GM19328 (cell line): ENCODE data around the gene ELMO3.

ENCODE experiments used
- ATAC-seq: cut with Tn5 transposase; IDR thresholded peaks from one replicate; pipeline ENCODE4 v1.9.1; 2021; ENCODE audit warnings: mild to moderate bottlenecking, moderate library complexity; ENCODE audit not compliant: unreplicated experiment

ELMO3 gene

DNA sequence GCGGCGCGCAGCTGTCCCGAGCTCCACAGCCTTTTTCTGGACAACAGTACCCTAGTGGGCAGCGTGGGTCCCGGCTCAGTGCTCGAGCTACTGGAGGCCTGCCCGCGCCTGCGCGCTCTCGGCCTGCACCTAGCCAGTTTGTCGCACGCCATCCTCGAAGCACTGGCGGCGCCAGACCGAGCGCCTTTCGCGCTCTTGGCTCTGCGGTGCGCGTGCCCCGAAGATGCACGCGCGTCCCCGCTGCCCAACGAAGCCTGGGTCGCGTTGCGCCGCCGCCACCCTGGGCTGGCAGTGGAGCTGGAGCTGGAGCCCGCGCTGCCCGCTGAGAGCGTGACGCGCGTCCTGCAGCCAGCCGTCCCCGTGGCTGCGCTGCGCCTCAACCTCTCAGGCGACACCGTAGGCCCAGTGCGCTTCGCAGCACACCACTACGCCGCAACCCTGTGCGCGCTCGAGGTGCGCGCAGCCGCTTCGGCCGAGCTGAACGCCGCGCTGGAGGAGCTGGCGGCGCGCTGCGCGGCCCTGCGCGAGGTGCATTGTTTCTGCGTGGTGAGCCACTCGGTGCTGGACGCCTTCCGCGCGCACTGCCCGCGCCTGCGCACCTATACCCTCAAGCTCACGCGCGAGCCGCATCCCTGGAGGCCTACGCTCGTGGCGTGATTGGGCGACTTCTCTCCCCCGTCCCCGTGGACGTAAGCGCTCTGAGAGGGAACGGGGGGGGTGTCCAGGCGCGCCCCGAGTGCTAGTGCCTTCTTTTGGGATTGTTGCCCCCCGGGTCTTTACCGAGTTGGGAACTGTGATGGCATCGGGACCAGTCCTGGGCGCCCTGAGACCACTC lies 35.5 kb upstream of the ELMO3 start:
- ATAC-seq: no peak

DNA sequence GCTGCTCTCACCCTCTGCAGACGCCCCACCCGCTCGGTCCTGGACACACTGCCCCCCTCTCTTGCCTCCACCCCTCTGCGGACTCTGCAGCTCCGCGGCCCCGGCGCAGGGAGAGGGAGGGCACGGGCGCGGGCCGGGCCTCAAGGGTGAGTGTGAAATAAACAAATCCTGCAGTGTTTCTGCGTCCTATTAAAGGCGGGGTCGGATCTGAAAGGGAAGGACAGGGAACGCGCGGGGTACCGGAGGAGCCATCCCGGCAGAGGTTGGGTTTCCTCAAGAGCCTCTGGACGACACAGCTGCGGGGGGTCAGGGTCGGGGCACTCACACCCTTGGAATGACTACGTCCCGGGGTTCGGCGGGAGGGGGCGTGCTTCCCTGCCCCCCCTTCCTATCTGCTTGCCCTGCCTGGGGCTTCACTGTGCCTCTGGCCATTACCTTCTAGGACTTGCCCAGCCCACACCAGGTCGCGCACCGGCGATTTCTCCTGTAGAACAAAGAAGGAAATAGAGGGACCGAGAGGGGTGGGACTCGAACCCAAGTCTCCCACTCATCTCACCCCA lies 34.9 kb upstream of the ELMO3 start:
- ATAC-seq: no peak

DNA sequence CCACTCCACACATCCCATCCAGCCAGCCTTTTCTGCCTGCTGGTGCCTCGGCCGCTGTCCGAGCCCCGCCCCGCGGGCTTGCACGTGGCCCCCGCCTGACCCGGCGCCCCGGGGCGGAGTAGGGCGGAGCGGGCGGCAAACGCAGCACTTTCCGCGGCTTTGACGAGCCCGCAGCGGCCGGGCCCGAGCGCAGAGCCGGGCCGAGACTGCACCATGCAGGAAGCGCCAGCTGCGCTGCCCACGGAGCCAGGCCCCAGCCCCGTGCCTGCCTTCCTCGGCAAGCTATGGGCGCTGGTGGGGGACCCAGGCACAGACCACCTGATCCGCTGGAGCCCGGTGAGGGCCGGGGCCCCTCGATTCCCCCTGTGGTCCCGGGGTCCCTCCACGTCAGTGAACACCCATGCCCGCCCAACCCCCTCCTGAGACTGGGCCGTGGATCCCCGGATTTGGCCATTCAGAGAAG lies 34.3 kb upstream of the ELMO3 start, which contains the start of gene HSF4:
Gene HSF4 (plus strand): TSS at position 147 of the 463 bp plus-strand sequence. CDS start 67 bp downstream, at position 214.
- ATAC-seq: no peak

DNA sequence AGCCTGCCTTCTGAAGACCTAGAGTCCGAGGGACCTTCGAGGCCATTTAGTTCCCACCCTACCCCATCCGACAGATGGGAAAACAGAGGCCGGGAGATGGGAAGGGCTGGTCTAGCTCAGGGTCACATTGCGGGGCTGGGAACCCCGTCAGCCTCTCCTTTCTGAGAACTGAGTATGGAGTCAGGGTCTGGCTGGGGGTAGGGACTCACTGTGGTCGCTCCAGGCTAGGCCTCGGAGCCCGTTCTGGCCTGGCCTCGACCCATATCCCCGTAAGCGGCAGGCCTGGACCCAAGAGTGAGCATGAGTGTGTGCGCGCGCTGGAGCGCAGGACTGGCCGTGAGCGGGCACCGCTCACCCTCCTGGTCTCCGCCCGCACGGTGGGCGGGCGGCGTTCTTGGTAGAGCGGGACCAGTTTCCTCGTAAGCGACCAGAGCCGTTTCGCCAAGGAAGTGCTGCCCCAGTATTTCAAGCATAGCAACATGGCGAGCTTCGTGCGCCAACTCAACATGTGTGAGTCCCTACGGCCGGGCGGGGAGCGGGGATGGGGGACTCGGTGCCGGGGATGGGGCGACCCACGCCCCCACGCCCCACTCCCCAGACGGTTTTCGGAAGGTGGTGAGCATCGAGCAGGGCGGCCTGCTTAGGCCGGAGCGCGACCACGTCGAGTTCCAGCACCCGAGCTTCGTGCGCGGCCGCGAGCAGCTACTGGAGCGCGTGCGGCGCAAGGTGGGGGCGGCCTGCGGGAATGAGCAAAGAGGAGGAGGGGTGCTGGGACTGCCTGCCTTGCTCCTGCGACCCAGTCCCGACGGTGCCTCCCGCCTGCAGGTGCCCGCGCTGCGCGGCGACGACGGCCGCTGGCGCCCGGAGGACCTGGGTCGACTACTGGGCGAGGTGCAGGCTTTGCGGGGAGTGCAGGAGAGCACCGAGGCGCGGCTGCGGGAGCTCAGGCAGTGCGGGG lies 33.5 kb upstream of the ELMO3 start:
- ATAC-seq: no peak

DNA sequence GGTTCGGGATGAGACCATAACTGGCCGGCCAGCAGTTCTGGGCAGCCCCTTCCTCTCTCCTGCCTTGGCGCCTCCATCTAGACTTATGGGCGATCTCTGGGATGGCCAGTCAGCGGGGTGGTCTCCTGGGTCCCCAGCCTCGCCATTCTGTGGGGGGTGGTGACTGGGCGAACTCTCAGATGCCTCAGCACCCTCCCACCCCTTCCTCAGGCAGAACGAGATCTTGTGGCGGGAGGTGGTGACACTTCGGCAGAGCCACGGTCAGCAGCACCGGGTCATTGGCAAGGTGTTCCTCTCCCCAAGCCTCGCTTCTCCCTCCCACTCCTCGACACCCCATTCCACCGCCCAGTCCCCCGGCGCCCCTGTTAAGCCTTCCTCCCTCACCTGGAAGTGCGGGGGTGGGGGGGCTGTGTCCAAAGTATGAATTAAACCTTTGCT lies 32.8 kb upstream of the ELMO3 start:
- no peak for ATAC-seq

DNA sequence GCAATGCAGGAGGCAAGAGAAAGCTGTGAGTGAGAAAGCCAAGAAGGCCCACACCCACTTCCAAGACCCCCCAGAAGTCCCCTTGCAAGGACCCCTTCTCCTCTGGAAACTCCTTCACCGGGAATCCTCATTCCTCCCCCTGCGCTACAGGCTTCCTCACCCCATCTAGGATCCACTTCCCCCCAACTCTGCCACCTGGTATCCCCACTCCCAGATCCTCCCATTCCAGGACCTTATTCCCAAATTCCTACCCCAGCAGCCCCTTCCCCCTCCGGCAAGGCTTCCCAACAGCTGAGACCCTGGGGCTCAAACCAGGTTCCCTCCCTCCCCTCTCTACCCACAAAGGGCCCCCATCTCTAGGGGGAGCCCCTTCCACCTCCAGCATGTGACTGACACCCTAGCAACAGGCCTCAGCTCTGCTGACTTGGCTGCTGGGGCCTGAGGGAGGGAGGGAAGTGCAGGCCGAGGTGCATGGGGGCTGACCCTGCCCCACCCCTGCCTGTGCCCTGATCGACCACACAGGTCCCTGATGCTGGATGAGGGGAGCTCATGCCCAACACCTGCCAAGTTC lies 32.2 kb upstream of the ELMO3 start:
- no peak for ATAC-seq

DNA sequence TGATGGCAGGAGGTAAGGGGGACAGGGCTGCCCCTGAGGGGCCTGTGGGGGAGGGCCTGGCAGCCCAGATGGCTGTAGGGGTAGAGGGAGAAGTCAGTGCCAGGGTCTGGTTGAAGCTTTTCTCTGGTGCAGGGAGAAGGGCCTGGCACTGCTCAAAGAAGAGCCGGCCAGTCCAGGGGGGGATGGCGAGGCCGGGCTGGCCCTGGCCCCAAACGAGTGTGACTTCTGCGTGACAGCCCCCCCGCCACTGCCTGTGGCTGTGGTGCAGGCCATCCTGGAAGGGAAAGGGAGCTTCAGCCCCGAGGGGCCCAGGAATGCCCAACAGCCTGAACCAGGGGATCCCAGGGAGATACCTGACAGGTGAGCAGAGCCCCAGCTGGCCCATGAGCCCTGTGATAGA lies 31.3 kb upstream of the ELMO3 start:
- no peak for ATAC-seq

DNA sequence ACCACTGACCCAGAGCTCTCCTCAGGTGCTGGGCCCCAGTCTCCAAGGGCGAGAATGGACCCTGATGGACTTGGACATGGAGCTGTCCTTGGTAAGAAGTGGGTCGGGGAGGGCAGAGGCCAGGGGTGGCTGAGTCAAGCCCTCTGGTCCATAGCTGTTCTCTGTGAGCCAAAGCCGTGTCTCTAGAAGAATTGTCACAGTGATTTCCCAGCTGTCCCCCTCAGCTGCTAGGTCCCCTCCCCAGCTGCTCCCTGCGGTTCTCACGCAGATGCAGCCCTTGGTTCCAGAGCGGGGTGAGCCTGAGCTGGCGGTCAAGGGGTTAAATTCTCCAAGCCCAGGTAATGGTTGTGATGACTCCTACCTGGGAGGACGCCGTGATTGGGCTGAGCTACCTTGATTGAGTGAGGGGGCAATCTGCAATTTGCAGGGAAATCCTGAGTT lies 29.9 kb upstream of the ELMO3 start:
- ATAC-seq: no peak

DNA sequence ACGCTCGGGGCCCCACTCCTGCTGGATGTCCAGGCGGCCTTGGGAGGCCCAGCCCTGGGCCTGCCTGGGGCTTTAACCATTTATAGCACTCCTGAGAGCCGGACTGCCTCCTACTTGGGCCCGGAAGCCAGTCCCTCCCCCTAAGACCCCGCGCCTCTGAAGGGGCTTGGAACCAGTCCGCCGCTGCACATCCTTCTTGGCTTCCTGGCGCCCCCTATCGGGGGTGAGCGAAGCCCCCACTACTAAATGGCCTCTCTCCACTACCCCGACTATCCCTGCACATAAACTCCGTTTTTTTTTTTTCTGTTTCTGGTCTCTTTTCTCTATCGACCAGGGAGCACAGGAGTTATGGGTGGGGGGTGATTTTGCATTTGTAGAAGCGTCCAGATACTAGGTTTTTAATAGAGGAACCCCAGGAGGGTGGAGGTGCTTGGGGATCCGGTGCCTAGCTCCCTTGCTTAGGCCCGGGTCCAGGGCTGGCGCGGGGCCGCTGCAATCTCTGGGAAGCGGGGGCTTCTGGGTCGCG lies 29.2 kb upstream of the ELMO3 start:
- no peak for ATAC-seq

DNA sequence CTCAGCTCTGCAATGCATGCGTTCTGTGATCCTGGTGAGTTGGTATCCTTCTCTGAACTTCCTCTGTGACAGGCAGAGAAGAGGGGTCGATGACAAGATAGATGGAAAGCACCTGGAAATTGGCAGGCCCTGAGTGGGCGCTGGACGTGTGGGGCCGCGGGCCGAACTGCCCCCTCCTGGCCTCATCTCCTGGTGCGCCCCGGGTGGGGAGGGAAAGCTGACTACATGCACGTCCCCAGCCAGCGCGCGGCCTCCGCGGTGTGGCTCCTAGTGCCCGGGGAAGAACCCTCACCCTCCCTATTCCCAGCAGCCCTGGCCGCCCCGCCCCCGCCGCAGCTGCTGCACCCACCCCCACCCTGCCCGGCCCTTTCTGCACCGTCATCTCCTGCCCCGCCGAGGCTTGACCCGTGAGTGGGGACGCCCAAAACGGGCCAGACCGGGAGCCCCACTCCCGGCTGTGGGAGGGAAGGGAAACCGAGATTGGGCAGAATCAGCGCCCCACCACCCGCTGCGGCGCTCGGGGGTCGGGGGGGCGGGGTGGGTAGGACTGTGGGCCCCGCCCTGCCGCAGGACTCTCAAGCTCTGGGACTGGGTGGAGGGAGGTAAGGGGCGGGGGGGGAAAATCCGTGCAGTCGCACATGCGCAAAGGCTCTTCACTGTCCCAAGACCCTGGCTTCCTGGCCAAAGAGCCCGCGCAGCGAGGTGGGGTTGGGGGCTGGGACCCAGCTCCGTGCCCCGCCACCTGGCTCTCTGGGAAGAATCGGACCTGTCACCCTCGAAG lies 28.6 kb upstream of the ELMO3 start, which contains the start of gene NOL3:
Gene NOL3 (plus strand): TSS at position 371 of the 781 bp plus-strand sequence.
- ATAC-seq: no peak

DNA sequence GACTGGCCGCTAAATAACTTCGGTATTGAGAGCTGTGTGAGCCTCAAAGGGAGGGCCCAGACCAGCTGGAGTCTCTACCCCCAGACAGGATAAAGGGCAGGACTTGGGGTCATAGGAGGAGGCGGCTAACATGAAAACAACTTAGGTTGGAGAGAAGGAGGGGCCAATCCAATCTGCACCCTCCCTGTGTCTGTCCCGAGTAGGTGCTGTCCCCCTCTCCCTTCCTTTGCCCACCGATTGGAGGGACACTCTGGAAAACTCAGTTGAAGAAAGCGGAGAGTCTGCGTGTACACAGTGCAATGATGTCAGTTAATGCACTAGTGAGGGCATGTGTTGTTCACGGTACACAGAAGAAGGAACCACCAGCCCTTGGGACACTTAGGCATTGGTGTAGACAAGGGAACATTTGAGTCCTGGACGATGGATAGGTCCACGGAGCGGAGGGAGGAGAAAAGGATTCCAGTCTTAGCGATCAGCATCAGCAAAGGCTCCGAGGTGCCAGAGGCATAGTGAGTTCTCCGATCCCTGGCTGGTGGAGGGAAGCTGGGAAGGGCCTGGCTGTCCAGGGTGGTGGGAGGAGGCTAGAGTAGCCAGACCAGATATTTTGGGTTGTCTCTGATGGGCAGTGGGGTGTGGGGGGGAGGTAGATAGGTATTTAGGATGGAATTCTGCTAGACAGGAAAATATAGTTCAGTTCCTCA lies 27.8 kb upstream of the ELMO3 start:
- ATAC-seq: no peak

DNA sequence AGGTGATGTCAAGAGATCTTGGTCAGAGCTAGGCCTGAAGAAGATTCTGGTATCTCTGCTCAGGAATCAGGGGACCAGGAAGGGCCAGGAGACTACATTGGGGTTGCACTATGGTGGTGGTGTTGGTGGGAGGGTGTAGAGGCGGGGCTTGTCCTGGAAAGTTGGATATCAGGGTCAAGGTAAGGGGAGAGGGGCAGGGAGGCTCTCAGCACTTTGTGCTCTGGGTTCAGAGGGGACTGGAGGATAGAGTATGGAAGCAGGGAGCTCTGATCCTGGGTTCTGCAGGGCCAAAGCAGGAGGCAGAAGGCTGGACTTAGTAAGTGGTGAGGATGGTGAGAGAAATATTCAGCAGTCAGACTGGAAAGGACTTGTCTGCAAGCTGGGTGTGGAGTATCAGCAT lies 25.6 kb upstream of the ELMO3 start:
- no peak for ATAC-seq

DNA sequence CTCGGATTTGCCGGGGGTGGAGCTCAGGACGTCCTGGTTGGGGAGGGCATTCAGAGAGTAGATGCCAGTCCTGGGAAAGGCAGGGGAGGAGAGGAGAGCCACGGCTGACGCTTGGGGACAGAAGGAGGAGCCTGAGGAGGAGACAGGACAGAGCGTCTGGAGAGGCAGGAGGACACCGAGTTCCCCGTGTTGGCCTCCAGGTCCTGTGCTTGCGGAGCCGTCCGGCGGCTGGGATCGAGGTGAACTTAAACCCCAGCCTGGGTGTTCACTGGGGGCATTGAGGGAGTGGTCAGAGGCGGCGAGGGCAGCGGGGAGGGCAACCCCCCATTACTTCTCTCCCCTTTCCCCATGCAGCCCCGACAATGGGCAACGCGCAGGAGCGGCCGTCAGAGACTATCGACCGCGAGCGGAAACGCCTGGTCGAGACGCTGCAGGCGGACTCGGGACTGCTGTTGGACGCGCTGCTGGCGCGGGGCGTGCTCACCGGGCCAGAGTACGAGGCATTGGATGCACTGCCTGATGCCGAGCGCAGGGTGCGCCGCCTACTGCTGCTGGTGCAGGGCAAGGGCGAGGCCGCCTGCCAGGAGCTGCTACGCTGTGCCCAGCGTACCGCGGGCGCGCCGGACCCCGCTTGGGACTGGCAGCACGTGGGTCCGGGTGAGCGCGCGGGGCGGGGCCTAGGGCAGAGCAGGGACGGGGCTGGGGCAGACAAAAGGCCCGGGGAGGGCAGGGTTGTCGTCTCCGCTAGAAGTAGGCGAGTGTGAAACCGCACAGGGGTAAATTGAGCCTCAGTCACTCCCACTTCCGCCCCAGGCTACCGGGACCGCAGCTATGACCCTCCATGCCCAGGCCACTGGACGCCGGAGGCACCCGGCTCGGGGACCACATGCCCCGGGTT lies 24.9 kb upstream of the ELMO3 start:
- no peak for ATAC-seq

DNA sequence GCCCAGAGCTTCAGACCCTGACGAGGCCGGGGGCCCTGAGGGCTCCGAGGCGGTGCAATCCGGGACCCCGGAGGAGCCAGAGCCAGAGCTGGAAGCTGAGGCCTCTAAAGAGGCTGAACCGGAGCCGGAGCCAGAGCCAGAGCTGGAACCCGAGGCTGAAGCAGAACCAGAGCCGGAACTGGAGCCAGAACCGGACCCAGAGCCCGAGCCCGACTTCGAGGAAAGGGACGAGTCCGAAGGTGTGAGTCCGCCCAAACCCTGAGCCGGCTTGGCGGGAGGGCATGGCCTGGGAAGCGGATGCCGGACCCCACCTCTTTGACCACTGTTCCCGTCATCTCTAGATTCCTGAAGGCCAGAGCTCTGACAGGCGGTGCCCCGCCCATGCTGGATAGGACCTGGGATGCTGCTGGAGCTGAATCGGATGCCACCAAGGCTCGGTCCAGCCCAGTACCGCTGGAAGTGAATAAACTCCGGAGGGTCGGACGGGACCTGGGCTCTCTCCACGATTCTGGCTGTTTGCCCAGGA lies 24.2 kb upstream of the ELMO3 start:
- ATAC-seq: no peak

DNA sequence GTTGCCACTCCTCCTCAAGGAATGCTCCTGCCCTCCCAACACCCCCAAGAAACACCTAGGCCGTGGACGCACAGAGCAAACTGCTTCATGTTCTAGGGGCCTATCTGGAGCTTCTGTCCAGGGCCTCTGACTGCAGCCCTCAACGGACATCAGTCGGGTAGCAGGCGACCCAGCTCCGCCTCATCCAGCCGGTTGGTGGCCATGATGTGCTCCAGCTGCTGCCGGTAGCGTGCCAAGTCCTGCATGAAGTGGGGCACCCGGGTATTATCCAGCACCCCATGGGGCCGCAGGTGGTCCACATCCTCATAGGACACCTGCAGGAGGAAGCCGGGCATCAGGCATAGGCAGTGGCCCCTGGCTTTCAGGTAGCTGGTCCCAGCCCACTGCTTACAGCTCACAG lies 22.3 kb upstream of the ELMO3 start:
- no peak for ATAC-seq

DNA sequence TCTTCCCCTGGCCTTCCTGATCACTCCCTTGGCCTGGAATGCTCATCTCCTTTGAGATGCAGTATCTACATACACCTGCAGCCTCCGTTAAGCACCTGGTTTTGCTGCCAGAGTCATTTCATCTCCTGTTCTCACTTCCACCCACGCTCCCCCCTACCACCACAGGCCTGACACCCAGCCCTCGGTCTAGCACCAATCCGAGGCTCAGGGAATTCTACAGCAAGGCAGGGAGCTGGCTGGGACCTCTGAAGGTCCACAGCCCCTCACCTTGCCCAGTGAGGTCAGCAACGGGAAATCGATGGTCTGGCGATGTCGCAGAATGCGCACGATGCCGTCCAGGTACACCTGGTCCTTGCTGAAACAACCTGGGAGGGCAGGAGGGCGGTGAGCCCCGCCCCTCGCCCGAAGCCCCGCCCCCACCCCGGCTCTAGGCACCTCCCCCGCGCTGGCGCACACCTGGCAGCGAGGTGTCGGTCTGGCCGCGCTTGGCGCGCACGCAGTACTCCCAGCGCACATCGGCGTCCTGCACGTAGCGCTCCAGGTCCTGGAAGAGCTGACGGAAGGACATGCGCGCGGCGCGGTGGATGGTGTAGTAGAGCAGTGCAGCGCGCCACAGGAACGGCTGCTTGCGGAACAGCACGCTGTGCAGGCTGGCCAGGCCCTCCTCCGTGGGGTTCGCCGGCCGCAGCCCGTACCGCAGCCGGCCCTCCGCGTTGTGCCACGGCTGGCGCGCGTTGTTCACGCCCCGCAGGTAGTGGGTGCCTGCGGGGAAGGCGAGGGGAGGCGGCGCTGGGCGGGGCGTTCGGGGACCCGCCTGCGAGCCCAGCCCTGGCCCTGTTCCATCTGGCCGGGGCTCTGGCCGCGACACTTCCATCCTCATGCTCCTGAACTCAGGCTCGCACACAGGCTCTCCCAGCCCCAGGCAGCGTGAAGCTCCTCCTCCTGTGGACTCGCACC lies 20.9 kb upstream of the ELMO3 start:
- ATAC-seq: no peak
